HK-2 (cell line): ENCODE data around the gene LIPE.

Experiments
- DNase-seq: peaks from one replicate; pipeline ENCODE4 v3.0.0-alpha.2; 2018; ENCODE audit not compliant: unreplicated experiment

The LIPE gene

DNA sequence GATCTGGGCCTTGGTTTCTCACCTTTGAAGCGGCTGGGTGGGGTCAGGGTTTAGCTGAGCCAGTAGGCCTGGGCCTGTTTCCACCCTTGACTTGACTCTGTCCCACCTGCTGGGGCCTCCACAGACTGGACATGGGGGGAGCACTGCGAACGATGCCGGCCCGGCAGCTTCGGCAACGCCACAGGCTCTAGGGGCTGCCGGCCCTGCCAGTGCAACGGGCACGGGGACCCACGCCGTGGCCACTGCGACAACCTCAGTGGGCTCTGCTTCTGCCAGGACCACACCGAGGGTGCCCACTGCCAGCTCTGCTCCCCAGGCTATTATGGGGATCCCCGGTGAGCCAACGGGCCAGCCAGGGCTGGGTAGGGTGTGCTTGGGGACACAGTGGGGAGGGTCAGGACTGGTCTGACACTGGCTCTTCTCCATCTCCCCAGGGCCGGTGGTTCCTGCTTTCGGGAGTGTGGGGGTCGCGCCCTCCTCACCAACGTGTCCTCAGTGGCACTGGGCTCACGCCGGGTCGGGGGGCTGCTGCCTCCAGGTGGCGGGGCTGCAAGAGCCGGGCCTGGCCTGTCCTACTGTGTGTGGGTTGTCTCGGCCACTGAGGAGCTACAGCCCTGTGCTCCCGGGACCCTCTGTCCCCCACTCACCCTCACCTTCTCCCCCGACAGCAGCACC is 73.7 kb downstream of the LIPE start:
- DNase-seq: no peak

DNA sequence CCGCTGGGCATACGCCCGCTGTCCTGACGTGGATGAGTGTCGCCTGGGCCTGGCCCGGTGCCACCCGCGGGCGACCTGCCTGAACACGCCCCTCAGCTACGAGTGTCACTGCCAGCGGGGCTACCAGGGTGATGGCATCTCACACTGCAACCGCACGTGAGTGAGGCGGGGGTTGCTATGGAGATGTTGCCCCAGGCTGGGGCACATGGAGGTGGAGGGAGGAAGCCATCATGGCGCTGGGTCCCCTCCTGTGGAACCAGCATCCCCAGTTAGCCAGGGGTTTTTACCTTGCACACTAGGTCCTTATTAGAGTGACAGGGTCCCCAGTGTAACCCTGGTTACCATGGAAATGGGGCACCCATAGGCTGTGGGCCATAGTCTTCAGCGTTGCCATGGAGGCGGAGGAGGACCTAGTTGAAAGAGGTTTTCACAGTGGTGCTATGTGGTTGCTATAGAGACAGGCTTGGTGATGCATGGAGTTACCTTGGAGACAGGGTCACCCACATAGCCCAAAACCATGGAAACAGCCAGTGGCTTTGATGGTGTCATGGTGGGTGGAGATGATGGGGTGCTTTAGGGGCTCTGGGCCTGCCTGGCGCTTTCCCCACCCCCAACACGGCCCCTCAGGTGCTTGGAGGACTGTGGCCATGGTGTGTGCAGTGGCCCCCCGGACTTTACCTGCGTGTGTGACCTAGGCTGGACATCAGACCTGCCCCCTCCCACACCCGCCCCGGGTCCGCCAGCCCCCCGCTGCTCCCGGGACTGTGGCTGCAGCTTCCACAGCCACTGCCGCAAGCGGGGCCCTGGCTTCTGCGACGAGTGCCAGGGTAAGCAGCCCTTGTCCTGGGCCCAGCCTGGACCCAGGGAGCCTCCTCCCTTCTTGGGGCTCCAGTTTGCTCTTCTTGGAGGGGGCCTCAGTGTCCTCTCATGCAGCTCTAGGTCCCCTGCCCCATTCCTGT is 74.6 kb downstream of the LIPE start:
- no peak for DNase-seq
